Hematopoietic multipotent progenitor cell treated with erythropoietin and hydrocortisone succinate and interleukin-3 and kit ligand, for 4 days (in vitro differentiated cells): ENCODE measurements around the gene FBXL7.

ENCODE experiments used
- DNase-seq: peaks from one replicate; pipeline ENCODE4 v3.0.0-alpha.2; 2015

Gene FBXL7

DNA sequence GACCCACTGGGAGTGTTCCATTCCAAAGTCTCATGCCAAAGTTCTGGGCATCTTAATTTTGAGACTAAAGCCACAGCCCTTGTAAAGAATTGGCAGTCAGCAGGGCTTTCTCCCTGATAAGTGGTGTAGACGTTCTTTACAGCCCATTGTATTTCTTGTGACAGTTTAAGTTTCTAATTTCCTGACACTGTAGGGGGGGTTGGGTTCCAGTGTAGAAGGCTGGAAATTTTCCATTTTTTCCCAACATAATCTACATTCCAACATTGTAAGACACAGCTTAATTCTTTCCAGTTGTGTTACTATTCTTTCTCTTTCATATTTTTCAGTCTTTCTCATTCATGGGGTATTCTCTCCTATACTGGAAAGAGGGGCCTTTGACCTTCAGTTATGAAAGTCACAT lies 121.1 kb downstream of the FBXL7 start:
- no peak for DNase-seq

DNA sequence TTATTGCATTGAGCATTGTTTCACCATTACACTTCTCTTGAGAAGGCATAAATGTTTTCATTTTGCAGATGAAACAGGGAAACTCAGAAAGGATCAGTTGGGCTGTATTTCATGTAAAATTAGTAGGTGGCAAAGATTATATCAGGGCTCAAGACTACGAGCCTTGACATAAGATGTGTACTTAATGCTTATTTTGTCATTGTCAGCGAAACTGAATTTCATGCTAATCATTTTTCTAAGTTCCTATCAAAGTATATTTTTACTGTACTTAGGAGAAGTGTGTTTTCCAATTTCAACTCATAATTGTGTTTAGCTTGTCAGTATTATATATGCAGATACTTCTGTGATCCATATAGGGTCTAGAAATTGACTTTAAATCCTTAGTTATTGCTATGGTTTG lies 123.8 kb downstream of the FBXL7 start:
- DNase-seq: no peak

DNA sequence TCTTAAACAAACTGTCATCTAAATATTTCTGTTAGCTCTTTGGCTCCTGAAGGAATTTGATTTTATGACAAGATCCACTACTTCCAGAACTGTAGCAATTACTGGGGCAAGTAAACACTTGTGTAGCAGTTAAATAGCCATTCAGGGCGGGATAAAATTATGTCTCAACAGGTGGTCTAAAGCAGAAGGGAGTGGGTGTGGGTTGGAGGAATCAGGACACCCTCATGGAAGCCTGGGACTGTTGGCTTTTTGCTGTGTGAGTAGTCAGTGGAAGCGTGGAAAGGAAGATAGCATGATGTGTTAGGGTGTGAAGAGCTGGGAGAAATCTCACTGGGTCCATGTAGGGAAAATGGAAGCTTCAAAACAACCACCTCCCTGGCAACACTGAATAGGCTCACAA lies 127.1 kb downstream of the FBXL7 start:
- DNase-seq: no peak

DNA sequence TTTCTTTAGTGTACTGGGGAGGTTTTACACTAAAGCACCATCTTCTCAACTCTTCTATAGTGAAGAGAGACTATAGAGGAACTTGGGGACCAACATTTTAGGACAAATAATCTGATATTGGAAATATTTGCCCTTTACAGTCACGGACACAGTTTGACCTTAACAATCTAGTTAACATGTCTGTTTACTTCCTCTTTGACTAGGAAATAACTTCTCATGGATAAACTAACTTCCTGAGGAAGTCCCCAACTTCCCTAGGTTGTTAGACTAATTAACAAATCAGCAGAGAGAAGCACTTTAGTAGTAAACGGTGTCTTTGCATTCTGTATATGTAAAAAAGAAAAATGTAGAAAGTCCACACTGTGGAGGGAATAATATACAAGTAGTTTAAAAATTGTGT lies 127.7 kb downstream of the FBXL7 start:
- DNase-seq: no peak

DNA sequence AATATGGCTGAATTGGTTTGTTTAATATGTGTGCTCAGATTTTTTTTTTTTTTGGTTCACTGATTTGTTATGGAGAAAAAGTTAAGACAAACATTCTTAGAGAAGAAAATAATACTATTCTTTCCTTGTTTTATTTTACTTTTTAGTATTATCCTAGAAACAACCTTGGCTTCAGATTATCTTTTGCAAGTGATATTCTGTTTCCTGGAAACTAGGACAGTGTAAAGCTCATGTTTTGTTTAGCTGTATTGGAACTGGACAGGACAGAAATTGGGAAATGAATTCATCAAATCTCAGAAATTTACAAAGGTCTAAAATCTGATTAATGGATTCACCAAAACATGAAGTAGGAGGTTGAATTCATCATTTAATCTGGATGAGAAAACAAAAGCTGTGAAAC lies 130.5 kb downstream of the FBXL7 start:
- no peak for DNase-seq

DNA sequence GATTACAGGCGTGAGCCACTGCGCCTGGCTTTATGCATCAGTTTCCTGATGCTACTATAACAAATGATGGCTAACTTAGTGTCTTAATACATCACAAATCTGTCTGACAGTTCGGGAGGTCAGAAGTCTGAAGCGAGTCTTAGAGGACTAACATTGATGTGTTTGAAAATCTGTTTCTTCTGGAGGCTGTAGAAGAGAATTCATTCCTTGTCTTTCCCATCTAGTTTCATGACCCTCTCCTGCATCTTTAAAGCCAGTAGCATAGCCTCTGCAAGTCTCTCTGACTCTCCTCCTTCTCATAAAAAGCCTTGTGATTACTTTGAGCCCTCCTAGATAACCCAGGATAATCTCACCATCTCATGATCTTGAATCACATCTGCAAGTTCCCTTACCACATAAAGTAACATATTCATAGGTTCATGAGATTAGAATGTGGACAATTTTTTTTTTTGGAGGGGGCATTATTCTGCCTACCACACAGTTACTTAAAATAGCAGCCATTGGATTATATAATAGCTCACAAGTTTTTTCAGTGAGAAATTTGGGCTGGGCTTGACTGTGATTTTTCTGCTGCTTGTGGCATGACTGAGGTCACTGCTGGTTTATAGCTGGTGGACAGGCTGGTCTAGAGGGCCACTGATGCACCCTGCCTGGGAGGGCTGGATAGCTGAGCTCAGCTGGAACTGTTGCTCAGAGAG lies 134.8 kb downstream of the FBXL7 start:
- DNase-seq: no peak

DNA sequence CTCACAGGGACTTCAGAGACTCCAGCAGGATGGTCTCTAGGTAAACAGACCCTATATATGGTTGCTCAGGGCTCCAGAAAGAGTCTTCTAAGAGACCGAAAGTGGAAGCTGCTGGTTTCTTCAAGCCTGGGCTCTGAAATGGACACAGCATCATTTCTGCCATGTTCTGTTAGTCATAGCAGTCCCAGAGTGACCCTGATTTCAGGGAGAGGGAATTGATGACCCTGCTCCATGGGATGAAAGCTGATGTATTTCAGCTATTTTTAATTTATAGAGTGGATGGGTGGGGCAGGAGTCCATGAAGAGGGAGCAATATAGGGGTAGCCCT lies 135.3 kb downstream of the FBXL7 start:
- DNase-seq: no peak

DNA sequence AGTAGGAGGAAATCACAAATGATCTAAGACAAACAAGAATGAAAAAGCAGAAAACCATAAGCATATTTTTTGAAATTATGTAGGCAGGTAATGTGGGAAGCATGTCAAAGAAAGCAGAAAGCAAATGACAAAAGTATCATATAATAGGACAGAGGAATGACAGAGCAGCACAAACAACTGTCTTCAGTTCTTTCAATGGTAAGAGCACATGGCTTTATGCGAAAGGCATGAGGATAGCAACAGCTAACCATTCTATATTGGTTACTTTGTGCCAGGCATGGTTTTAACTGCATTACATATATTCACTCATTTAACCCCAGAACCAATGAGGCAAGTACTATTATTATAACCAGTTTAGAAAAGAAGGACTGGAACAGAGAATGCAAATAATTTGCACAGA lies 137.4 kb downstream of the FBXL7 start:
- DNase-seq: no peak

DNA sequence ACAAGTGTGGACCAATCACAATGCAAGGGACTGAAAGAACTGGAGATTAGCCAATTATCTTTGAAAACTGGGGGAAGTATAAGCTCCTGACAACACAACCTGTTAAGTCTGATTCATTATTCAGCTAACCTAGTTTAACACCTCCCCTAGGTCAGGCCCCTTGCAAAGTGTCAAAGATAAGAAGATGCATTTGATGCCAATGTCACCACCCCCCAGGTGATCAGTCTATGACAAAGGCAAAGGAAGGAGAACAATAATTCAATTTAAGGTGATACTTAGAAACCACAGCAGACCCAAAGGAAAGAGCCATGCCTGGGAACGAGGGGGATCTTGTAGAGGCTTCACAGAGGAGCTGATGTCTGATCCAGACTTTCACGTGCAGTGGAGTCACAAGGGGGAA lies 137.9 kb downstream of the FBXL7 start:
- no peak for DNase-seq

DNA sequence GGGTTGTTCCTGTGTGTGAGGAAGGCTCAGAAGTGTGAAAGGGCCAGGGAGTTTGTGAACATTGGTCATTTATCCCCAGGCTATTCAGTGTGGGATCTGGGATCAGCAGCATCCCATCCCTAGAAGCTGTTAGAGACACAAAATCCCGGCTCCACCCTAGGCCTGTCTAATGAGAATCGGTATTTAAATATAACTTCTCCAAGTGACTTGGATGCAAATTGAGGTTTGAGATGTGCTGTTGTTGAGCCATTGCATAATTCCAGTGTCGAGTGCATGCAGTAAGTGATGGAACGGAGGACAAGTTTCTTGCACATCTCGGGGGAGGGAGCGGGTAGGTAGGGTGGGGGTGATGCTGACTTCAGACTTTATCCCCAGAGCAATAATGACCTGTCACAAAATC lies 138.3 kb downstream of the FBXL7 start:
- DNase-seq: no peak

DNA sequence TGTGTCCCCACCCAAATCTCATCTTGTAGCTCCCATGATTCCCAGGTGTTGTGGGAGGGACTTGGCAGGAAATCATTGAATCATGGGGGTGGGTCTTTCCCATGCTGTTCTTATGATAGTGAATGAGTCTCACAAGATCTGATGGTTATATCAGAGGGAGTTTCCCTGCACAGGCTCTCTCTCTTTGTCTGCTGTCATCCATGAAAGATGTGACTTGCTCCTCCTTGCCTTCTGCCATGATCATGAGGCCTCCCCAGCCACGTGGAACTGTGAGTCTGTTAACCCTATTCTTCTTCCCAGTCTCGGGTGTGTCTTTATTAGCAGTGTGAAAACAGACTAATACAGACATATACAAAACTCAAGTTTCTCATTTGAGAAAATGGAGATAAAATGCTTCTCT lies 139.3 kb downstream of the FBXL7 start:
- DNase-seq: no peak

DNA sequence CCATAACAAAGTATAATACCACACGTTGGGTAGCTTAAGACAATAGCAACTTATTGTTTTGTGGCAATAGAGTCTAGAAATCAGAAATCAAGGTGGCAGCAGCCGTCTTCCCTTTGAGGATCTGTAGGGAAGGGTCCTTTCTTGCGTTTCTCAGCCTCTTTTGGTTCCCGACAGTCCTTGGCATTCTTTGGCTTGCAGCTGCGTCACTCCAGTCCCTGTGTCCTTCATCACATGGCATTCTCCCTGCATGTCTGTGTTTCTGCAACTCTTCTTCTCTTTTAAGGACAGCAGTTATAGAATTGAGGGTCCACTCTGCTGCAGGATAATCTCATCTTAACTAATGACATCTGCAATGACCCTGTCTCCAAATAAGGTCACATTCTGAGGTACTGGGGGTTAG lies 140.1 kb downstream of the FBXL7 start:
- no peak for DNase-seq

DNA sequence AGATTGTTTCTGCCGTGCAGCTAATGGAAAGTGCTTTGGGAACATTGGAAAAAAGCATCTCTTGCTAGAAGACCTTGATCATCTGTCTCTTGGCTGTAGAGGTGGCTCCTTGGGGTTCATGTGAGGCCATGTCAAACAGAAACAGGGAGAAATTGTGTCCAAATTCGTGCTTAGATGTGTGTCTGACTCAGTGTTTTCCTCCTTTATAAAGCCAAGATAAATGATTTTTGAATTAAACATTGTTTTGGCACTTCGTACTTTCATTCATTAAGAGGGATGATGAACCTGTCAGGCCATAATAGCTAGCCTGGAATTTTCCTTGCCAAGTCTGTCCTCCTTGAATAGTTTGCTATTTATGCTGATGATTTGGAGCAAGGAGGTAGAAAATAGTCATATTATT lies 143.8 kb downstream of the FBXL7 start:
- no peak for DNase-seq

DNA sequence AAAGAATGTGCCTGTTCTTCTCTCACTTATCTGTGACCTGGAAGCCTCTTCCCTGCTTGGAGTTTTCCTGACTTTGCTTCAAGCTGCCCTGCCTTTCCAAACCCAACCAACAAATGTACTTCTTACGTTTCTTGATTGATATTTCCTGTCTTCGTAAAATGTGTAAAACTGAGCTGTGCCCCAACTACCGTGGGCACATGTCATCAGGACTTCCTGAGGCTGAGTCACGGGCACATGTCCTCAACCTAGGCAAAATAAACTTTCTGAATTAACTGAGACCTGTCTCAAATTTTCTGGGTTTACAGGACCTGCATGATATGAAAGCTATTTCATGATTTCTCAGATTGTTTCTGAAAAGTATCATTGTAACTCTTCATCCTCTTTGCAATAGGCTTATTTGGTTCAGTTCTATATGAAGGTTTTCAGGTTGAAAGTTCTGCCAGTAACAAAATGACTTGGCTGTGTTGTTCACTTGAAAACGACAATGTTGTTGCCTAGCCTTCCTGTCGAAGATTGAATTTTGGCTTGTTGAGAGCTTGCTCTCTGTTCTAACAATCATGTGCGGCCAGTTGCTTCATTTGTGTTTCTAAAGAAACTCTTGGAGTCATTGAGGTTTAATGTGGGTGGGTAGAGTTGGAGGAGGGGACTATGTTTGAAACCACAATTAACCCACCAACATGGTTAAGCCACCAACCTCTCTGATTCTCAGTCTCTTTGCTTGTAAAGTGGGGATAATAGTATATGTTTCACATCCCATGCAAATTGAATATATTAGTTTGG lies 145.6 kb downstream of the FBXL7 start:
- DNase-seq: no peak

DNA sequence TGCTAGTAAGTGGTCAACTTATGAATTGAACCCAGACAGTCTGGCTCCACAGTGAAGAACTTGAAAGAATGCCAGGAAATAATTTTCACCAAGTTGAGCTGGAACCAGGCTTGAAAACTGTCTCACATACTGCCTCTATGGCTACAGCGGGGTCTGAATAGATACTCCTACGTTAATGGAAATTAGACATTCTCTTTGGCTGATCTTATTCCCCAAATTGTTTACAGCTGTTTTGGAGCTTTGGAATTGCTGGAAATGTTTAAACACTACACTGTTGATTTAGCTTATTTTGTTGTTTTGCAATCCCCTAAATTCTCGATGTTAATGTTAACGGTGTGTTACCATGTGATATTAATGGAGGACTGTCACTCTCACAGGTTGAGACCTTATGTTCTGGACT lies 146.4 kb downstream of the FBXL7 start:
- no peak for DNase-seq

DNA sequence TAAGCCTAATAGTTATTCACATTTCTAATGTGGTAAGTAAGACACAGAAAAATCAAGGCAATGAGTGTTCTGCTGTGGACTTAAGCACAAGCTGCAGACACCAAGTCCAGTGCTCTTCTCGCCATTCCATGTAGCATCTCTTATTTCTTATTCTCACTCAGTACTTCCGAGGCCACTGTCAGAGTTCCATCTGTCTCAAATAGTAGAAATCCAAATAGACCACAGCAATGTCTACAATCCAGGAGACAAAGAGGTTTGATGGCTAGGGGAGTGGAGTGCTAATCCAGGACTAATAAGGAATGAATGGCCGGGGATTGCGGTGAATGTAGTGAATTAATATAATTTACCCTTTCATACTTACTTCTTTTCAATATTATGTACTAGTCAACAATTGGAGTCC lies 147.3 kb downstream of the FBXL7 start:
- no peak for DNase-seq

DNA sequence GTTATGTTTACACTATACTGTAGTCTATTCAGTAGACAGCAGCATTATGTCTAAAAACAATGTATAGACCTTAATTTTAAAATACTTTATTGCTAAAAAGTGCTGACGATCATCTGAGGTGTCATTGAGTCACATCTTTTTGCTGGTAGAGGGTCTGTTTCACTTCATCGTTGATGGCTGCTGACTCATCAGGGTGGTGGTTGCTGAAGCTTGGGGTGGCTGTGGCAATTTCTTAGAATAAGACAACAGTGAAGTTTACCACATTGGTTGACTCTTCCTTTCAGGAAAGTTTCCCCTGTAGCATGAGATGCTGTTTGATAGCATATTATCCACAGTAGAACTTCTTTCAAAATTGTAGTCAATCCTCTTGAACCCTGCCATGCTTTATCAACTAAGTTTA lies 150.3 kb downstream of the FBXL7 start:
- no peak for DNase-seq

DNA sequence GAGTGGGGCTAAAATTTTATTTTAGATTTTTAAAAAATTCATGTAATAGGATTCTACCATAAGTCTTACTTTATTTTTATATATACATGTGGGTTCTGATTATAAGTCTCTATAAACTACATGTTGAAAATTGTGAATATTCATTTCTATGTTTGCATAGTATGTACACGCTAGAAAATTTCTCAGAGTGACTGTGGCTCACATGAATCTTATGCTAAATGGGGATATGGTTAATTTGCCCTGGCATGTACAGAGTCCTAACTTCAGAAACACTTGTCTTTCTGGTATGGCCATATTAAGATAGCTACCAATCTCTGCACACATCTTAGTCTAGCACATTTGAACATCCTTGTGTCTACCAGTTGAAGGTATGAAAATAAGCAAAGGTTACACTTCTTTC lies 154.8 kb downstream of the FBXL7 start:
- DNase-seq: no peak

DNA sequence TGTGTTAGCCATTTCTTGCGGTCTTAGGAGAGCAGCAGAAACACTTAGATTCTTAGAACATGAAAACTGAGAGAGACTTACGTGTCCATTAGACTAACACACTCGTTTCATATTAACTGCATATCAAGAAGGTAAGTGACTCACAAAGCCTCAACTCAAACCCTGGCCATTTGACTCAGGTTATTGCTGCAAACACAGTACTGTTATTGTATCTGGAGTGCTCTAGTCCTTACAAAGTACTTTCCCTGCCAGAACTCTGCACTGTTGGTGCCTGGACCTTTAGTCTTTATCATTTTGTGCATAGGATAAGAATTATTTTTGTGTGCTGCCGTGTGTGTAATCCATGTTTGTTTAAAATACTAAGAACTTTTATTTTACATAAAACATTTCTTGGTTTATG lies 155.7 kb downstream of the FBXL7 start:
- DNase-seq: no peak

DNA sequence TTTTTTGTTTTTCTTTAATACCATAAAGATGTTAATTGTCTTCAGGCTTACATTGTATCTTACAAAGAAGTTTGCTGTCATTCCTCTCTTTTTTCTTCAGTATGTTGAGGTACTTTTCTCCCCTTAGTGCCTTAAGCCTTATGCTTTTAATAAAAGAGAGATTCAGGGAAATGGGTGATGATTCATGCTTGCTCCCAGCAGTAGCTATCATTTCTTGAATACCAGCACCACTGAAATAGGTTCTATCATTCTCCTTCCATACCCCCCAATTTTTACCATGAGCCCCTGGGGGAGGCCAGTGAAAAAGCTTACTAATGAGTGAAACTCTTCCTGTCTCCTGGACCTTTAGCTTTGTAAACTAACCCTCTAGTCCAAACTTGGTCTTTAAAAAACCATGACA lies 165.0 kb downstream of the FBXL7 start:
- no peak for DNase-seq

DNA sequence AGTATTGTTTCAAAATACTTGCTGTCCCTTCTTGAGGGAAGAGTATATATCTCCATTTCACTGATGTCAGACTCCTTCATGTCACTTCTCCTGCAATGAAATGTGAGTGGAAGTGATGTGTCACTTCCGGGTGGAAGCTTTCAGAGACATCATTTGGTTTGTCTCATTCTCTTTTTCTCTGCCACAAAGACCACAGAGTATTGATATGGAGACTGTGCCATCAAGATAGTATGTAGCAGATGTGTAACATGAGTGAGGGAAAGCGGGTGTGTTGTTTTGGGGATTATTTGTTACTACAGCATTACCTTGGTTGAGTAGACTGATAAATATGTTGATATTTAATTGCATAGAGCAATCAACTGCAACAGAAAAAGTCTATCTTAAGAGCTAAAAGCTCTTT lies 169.8 kb downstream of the FBXL7 start:
- no peak for DNase-seq

DNA sequence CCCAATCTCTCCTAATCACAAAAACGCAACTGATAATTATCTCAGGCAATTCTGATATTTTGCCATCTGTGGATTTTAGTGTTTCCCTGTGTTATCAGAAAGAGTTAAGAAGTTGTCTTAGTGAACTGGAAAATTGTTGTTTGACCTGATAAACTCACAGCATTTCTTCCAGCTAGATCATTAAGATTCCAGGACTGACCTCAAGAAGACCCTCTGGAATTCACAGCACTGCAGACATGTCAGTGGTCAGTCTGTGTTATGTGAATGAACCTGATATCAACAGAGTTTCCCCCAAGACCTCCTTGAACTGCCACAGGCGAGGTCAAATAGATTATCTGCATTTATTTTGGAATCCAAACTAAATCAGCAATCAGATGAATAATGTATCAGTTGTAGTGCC lies 174.7 kb downstream of the FBXL7 start:
- DNase-seq: no peak

DNA sequence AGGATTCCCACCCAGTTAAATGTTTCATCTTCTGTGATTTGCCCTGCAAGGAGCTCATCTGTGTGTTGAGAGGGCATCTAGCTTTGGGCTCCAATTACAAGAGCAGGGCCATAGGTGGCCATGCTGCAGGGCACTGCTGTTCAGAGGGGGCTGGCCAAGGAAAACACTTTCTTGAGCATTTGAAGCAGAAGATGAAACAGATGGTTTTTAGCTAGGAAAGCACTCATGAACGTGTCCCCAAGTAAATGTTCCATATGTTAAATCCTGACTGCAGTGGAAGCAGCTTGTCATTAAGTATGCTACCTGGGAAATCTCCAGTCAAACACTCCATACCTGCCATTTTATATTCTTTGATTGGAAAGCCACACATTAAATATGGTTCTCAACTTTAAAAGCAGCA lies 176.6 kb downstream of the FBXL7 start:
- DNase-seq: no peak

DNA sequence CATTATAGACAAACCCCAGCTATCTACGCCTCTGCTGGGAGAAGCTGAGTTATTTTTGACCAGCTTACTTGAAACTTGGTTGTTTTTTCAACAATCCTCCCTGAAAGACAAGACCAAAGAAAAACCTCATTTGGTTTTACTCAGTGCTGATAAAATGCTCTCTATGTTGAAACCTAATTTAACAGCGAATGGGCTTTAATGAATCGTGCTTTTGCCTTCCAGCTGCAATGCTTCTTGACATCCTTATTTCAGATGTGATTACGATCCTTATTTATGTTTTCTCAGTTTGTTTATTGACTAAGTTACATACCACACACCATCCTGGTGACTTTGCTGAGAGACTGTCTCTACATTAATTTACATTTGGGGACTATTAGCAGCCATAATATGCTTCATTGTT lies 179.2 kb downstream of the FBXL7 start:
- no peak for DNase-seq

DNA sequence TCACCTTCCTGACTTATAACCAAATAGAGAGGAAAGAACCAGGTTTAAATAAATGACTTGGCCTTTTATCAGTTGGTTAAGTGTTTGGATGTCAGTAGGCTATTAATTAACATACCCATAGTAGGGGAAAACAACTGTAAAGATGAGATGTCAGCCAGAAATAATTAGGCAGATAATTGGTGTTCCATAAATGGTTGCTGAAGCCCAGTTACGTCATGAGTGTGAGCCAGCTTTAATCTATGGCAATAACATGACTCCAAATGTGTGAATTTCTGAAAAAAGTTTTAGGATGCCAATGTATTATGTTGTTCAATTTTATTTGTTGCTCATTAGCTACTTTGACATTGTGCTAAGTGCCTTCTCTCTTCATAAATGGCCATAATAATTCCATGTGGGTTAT lies 180.5 kb downstream of the FBXL7 start:
- no peak for DNase-seq
